ENCODE measurements around the gene MRPS7.

Gene MRPS7

DNA sequence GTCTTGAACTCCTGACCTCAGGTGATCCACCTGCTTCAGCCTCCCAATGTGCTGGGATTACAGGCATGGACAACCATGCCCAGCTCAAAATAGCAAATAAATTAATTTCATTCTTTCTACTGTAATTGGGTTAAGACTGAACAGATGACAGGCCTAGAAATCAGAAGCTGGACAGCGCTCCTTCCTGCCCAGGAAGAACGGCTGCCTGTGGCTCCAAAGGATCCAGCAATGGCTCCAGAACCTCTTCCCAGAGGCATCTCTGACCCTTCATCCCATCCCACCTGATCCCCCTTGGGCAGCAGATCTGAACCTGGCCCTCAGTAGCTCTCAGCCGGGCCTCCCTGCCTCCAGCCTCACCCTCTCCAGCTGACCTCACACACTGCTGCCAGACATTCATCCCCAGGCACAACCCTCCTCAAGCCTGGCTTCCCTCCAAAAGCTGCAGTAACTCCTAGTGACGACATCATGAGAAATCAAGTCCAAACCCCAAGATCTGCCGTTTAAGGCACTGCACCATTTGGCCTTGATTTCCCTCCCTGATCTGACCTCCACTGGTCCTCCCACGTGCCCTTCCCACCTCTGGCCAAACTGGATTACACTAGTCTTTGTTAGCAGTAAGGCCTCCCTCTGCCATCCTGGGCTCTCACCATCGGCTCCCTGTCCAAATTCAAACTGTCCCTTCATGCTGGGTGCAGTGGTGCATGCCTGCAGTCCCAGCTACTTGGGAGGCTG is 12.5 kb downstream of the MRPS7 start (continued):
- TF ChIP-seq ZNF571 (tag by site-specific recombination; IDR thresholded peaks at IDR 0.05), result no peak
- TF ChIP-seq, protein P1, sequence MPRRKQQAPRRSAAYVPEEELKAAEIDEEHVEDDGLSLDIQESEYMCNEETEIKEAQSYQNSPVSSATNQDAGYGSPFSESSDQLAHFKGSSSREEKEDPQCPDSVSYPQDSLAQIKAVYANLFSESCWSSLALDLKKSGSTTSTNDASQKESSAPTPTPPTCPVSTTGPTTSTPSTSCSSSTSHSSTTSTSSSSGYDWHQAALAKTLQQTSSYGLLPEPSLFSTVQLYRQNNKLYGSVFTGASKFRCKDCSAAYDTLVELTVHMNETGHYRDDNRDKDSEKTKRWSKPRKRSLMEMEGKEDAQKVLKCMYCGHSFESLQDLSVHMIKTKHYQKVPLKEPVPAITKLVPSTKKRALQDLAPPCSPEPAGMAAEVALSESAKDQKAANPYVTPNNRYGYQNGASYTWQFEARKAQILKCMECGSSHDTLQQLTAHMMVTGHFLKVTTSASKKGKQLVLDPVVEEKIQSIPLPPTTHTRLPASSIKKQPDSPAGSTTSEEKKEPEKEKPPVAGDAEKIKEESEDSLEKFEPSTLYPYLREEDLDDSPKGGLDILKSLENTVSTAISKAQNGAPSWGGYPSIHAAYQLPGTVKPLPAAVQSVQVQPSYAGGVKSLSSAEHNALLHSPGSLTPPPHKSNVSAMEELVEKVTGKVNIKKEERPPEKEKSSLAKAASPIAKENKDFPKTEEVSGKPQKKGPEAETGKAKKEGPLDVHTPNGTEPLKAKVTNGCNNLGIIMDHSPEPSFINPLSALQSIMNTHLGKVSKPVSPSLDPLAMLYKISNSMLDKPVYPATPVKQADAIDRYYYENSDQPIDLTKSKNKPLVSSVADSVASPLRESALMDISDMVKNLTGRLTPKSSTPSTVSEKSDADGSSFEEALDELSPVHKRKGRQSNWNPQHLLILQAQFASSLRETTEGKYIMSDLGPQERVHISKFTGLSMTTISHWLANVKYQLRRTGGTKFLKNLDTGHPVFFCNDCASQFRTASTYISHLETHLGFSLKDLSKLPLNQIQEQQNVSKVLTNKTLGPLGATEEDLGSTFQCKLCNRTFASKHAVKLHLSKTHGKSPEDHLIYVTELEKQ (tag by site-specific recombination; IDR thresholded peaks at IDR 0.05; ENCODE audit: borderline replicate concordance), result no peak
- TF ChIP-seq, protein P2, sequence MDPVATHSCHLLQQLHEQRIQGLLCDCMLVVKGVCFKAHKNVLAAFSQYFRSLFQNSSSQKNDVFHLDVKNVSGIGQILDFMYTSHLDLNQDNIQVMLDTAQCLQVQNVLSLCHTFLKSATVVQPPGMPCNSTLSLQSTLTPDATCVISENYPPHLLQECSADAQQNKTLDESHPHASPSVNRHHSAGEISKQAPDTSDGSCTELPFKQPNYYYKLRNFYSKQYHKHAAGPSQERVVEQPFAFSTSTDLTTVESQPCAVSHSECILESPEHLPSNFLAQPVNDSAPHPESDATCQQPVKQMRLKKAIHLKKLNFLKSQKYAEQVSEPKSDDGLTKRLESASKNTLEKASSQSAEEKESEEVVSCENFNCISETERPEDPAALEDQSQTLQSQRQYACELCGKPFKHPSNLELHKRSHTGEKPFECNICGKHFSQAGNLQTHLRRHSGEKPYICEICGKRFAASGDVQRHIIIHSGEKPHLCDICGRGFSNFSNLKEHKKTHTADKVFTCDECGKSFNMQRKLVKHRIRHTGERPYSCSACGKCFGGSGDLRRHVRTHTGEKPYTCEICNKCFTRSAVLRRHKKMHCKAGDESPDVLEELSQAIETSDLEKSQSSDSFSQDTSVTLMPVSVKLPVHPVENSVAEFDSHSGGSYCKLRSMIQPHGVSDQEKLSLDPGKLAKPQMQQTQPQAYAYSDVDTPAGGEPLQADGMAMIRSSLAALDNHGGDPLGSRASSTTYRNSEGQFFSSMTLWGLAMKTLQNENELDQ (tag by site-specific recombination; IDR thresholded peaks at IDR 0.05; ENCODE audit: low read depth), result no peak
- TF ChIP-seq, protein P3, sequence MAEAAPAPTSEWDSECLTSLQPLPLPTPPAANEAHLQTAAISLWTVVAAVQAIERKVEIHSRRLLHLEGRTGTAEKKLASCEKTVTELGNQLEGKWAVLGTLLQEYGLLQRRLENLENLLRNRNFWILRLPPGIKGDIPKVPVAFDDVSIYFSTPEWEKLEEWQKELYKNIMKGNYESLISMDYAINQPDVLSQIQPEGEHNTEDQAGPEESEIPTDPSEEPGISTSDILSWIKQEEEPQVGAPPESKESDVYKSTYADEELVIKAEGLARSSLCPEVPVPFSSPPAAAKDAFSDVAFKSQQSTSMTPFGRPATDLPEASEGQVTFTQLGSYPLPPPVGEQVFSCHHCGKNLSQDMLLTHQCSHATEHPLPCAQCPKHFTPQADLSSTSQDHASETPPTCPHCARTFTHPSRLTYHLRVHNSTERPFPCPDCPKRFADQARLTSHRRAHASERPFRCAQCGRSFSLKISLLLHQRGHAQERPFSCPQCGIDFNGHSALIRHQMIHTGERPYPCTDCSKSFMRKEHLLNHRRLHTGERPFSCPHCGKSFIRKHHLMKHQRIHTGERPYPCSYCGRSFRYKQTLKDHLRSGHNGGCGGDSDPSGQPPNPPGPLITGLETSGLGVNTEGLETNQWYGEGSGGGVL (tag by site-specific recombination; IDR thresholded peaks at IDR 0.05), result peak; percentile 57
- TF ChIP-seq, protein P4, sequence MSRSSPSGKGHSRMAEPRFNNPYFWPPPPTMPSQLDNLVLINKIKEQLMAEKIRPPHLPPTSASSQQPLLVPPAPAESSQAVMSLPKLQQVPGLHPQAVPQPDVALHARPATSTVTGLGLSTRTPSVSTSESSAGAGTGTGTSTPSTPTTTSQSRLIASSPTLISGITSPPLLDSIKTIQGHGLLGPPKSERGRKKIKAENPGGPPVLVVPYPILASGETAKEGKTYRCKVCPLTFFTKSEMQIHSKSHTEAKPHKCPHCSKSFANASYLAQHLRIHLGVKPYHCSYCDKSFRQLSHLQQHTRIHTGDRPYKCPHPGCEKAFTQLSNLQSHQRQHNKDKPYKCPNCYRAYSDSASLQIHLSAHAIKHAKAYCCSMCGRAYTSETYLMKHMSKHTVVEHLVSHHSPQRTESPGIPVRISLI (tag by site-specific recombination; IDR thresholded peaks at IDR 0.05), result no peak
- TF ChIP-seq ZBTB17 (tag by site-specific recombination; IDR thresholded peaks at IDR 0.05), result peak; percentile 85
- TF ChIP-seq ZNF202 (tag by site-specific recombination; IDR thresholded peaks at IDR 0.05; ENCODE audit: borderline replicate concordance), result no peak
- TF ChIP-seq, protein P5, sequence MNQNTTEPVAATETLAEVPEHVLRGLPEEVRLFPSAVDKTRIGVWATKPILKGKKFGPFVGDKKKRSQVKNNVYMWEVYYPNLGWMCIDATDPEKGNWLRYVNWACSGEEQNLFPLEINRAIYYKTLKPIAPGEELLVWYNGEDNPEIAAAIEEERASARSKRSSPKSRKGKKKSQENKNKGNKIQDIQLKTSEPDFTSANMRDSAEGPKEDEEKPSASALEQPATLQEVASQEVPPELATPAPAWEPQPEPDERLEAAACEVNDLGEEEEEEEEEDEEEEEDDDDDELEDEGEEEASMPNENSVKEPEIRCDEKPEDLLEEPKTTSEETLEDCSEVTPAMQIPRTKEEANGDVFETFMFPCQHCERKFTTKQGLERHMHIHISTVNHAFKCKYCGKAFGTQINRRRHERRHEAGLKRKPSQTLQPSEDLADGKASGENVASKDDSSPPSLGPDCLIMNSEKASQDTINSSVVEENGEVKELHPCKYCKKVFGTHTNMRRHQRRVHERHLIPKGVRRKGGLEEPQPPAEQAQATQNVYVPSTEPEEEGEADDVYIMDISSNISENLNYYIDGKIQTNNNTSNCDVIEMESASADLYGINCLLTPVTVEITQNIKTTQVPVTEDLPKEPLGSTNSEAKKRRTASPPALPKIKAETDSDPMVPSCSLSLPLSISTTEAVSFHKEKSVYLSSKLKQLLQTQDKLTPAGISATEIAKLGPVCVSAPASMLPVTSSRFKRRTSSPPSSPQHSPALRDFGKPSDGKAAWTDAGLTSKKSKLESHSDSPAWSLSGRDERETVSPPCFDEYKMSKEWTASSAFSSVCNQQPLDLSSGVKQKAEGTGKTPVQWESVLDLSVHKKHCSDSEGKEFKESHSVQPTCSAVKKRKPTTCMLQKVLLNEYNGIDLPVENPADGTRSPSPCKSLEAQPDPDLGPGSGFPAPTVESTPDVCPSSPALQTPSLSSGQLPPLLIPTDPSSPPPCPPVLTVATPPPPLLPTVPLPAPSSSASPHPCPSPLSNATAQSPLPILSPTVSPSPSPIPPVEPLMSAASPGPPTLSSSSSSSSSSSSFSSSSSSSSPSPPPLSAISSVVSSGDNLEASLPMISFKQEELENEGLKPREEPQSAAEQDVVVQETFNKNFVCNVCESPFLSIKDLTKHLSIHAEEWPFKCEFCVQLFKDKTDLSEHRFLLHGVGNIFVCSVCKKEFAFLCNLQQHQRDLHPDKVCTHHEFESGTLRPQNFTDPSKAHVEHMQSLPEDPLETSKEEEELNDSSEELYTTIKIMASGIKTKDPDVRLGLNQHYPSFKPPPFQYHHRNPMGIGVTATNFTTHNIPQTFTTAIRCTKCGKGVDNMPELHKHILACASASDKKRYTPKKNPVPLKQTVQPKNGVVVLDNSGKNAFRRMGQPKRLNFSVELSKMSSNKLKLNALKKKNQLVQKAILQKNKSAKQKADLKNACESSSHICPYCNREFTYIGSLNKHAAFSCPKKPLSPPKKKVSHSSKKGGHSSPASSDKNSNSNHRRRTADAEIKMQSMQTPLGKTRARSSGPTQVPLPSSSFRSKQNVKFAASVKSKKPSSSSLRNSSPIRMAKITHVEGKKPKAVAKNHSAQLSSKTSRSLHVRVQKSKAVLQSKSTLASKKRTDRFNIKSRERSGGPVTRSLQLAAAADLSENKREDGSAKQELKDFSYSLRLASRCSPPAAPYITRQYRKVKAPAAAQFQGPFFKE (tag by site-specific recombination; IDR thresholded peaks at IDR 0.05; ENCODE audit: borderline replicate concordance), result no peak
- TF ChIP-seq ZBTB7A (tag by site-specific recombination; IDR thresholded peaks at IDR 0.05; ENCODE audit: low read depth), result 0 out of 2 replicates have a peak, but pooled peaks have one; percentile 54
- no peak for TF ChIP-seq EGR2 (tag by site-specific recombination; IDR thresholded peaks at IDR 0.05; ENCODE audit: low read depth)
- no peak for TF ChIP-seq ZNF664 (tag by site-specific recombination; IDR thresholded peaks at IDR 0.05)
- TF ChIP-seq, protein P6, sequence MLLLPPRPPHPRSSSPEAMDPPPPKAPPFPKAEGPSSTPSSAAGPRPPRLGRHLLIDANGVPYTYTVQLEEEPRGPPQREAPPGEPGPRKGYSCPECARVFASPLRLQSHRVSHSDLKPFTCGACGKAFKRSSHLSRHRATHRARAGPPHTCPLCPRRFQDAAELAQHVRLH (tag by site-specific recombination; IDR thresholded peaks at IDR 0.05), result no peak
- TF ChIP-seq KLF7 (tag by site-specific recombination; IDR thresholded peaks at IDR 0.05; ENCODE audit: borderline replicate concordance), result no peak
- TF ChIP-seq, protein P7, sequence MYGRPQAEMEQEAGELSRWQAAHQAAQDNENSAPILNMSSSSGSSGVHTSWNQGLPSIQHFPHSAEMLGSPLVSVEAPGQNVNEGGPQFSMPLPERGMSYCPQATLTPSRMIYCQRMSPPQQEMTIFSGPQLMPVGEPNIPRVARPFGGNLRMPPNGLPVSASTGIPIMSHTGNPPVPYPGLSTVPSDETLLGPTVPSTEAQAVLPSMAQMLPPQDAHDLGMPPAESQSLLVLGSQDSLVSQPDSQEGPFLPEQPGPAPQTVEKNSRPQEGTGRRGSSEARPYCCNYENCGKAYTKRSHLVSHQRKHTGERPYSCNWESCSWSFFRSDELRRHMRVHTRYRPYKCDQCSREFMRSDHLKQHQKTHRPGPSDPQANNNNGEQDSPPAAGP (tag by site-specific recombination; IDR thresholded peaks at IDR 0.05), result peak; percentile 80; the same call in 1 of the 2 replicates
- peak; percentile 68 for TF ChIP-seq ZNF366 (tag by site-specific recombination; conservative IDR thresholded peaks at IDR 0.05)
- TF ChIP-seq, protein P8, sequence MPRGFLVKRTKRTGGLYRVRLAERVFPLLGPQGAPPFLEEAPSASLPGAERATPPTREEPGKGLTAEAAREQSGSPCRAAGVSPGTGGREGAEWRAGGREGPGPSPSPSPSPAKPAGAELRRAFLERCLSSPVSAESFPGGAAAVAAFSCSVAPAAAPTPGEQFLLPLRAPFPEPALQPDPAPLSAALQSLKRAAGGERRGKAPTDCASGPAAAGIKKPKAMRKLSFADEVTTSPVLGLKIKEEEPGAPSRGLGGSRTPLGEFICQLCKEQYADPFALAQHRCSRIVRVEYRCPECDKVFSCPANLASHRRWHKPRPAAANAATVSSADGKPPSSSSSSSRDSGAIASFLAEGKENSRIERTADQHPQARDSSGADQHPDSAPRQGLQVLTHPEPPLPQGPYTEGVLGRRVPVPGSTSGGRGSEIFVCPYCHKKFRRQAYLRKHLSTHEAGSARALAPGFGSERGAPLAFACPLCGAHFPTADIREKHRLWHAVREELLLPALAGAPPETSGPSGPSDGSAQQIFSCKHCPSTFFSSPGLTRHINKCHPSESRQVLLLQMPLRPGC (tag by site-specific recombination; IDR thresholded peaks at IDR 0.05), result 0 out of 2 replicates have a peak, but pooled peaks have one; percentile 21
- TF ChIP-seq ZNF16 (tag by site-specific recombination; IDR thresholded peaks at IDR 0.05; ENCODE audit: low read depth), result no peak
- TF ChIP-seq ZNF239 (tag by site-specific recombination; IDR thresholded peaks at IDR 0.05), result no peak

All from HEK293 (cell line).